GM12878 (cell line): ENCODE measurements around the gene RAPGEF3. TPM values are rescaled to one million over a fixed set of nuclear protein-coding genes. Genes with fewer than 3 reads are reported as not detected.

Experiments
- ATAC-seq: fragments of 200-7000 bp; cut with Tn5 transposase; 3 replicates; pipeline ENCODE4 v1.9.1; 2020; ENCODE audit warnings: mild to moderate bottlenecking, moderate library complexity
- BruUV-seq: library from RNA; stranded (reverse); fragments of 400-500 nt; replicated peaks from 2 replicates; lab custom pipeline; 2021; lab: Mats Ljungman, UMichigan
- CTCF ChIA-PET: fragments of 300-600 bp; sonication (Branson Sonifier 250); formaldehyde crosslinking; extraction: SDS; loops from one replicate; lab custom pipeline; 2021; ENCODE audit warnings: inconsistent platforms; lab: Yijun Ruan, JAX
- POLR2A ChIA-PET: fragments of 350-600 bp; formaldehyde crosslinking; extraction: SDS; loops from one replicate; lab custom pipeline; 2021; ENCODE audit warnings: inconsistent platforms; lab: Charles Lee
- RAD21 ChIA-PET: fragments of 300-600 bp; sonication (Branson Sonifier 250); formaldehyde crosslinking; loops from one replicate; lab custom pipeline; 2023; ENCODE audit warnings: antibody characterized with exemption; ENCODE audit not compliant: unreplicated experiment; lab: Charles Lee
- SMC1A ChIA-PET: fragments of 300-600 bp; sonication (Branson Sonifier 250); formaldehyde crosslinking; loops from one replicate; lab custom pipeline; 2023; ENCODE audit not compliant: unreplicated experiment, uncharacterized antibody; lab: Charles Lee
- DNase-seq: peaks from one replicate; pipeline ENCODE4 v3.0.0-alpha.2; 2011; ENCODE audit warnings: low read depth, low spot score
- FAIRE-seq: peaks from 3 replicates; lab custom pipeline; 2011; peaks lifted over from hg19 to GRCh38; lab: Jason Lieb, UNC
- H2AFZ ChIP-seq: 2 replicates; pipeline ENCODE4 v1.6.0; 2011; ENCODE audit warnings: low read depth, low read length, control low read depth; ENCODE audit not compliant: control insufficient read depth
- H3K27ac ChIP-seq: 2 replicates; pipeline ENCODE4 v1.5.1; 2011; ENCODE audit warnings: control low read depth; ENCODE audit not compliant: control insufficient read depth, insufficient read depth
- H3K27me3 ChIP-seq, 2 experiments: replicated peaks in 1 of 2; 2 replicates each; pipeline versions ENCODE4 v1.6.0 to v1.6.1; 2011; ENCODE audit warnings: low read length in 1 of 2; ENCODE audit not compliant: control insufficient read depth in 2 of 2, insufficient read depth in 2 of 2
- H3K36me3 ChIP-seq, 2 experiments: 2 replicates each; pipeline ENCODE4 v1.5.1; 2011; ENCODE audit warnings: low read length in 1 of 2; ENCODE audit not compliant: control insufficient read depth in 2 of 2, insufficient read depth in 2 of 2
- H3K4me1 ChIP-seq: 2 replicates; pipeline ENCODE4 v1.6.1; 2011; ENCODE audit warnings: mild to moderate bottlenecking, low read length, moderate library complexity, mixed read lengths; ENCODE audit not compliant: control insufficient read depth, insufficient read depth
- H3K4me2 ChIP-seq: 2 replicates; pipeline ENCODE4 v1.6.0; 2011; ENCODE audit warnings: control low read depth; ENCODE audit not compliant: control insufficient read depth, insufficient read depth
- H3K4me3 ChIP-seq: fragments of 200-600 bp; sonication (generic); 2 replicates; pipeline ENCODE4 v1.5.1; 2016
- H3K79me2 ChIP-seq: 2 replicates; pipeline ENCODE4 v1.6.0; 2011; ENCODE audit warnings: low read length; ENCODE audit not compliant: control insufficient read depth, insufficient read depth
- H3K9ac ChIP-seq: 2 replicates; pipeline ENCODE4 v1.8.0; 2011; ENCODE audit warnings: low read length, control low read depth, mixed read lengths; ENCODE audit not compliant: control insufficient read depth, insufficient read depth
- H3K9me3 ChIP-seq: replicated peaks from 3 replicates; pipeline ENCODE4 v1.5.1; 2011; ENCODE audit warnings: mild to moderate bottlenecking, low read length; ENCODE audit not compliant: control insufficient read depth, insufficient read depth
- H4K20me1 ChIP-seq: 2 replicates; pipeline ENCODE4 v1.6.0; 2011; ENCODE audit not compliant: control insufficient read depth, insufficient read depth
- ATF2 ChIP-seq: IDR thresholded peaks from 2 replicates; pipeline ENCODE4 v1.6.1; 2012; ENCODE audit warnings: low read length, inconsistent platforms
- BACH1 ChIP-seq: fragments of 450-650 bp; IDR thresholded peaks from 2 replicates; pipeline ENCODE4 v1.6.1; 2017; ENCODE audit warnings: mild to moderate bottlenecking, borderline replicate concordance
- CBX3 ChIP-seq: fragments of 200-600 bp; sonication (generic); IDR thresholded peaks from 2 replicates; pipeline ENCODE4 v1.6.1; 2016; ENCODE audit warnings: low read depth, borderline replicate concordance
- ELK1 ChIP-seq: IDR thresholded peaks from 2 replicates; pipeline ENCODE4 v1.6.1; 2012; ENCODE audit warnings: low read depth, low read length, improper control_type of control experiment
- MEF2B ChIP-seq: fragments of 450-650 bp; IDR thresholded peaks from 2 replicates; pipeline ENCODE4 v1.6.1; 2018; ENCODE audit warnings: mild to moderate bottlenecking, moderate library complexity; ENCODE audit not compliant: partially characterized antibody, poor library complexity, severe bottlenecking
- MTA2 ChIP-seq: fragments of 450-650 bp; IDR thresholded peaks from 2 replicates; pipeline ENCODE4 v1.6.1; 2016; ENCODE audit warnings: low read depth, mild to moderate bottlenecking, moderate library complexity
- MTA3 ChIP-seq: IDR thresholded peaks from 2 replicates; pipeline ENCODE4 v1.6.1; 2012; ENCODE audit warnings: low read length, inconsistent platforms, borderline replicate concordance
- MYB ChIP-seq: fragments of 150-350 bp; IDR thresholded peaks from 2 replicates; pipeline ENCODE4 v1.6.1; 2014; ENCODE audit warnings: mild to moderate bottlenecking, low read depth, low read length, borderline replicate concordance
- MYC ChIP-seq: IDR thresholded peaks from 2 replicates; pipeline ENCODE4 v1.6.1; 2011; ENCODE audit warnings: mild to moderate bottlenecking, low read length, moderate library complexity, inconsistent platforms; ENCODE audit not compliant: insufficient read depth, insufficient replicate concordance, insufficient read length, severe bottlenecking
- PKNOX1 ChIP-seq: fragments of 450-650 bp; IDR thresholded peaks from 2 replicates; pipeline ENCODE4 v1.6.1; 2016; ENCODE audit warnings: mild to moderate bottlenecking
- POU2F2 ChIP-seq: IDR thresholded peaks from 3 replicates; pipeline ENCODE4 v1.6.1; 2011; ENCODE audit warnings: low read depth, mild to moderate bottlenecking, low read length, borderline replicate concordance
- SMC3 ChIP-seq: IDR thresholded peaks from 2 replicates; pipeline ENCODE4 v1.6.1; 2011; ENCODE audit warnings: low read length, improper control_type of control experiment, borderline replicate concordance
- ZSCAN29 ChIP-seq: fragments of 450-650 bp; IDR thresholded peaks from 2 replicates; pipeline ENCODE4 v1.6.1; 2017; ENCODE audit warnings: mild to moderate bottlenecking, moderate library complexity
- WGBS: methylation state at CpG from one replicate; pipeline ENCODE4 v1.1.6; 2016; ENCODE audit warnings: low lambda C conversion rate; ENCODE audit not compliant: insufficient replicate concordance, insufficient coverage; ENCODE audit errors: missing lambda C conversion rate; 5-methylcytosine and 5-hydroxymethylcytosine counted together
- in situ Hi-C: fragments of 300-500 bp; cut with MboI; formaldehyde crosslinking; loops from 9 replicates; pipeline ENCODE4 v1.14.3; 2018; ENCODE audit warnings: mixed read lengths
- intact Hi-C: fragments of 100-400 bp; cut with micrococcal nuclease; formaldehyde crosslinking; loops from one replicate; pipeline ENCODE4 v1.14.2; 2022; ENCODE audit not compliant: unreplicated experiment
- polyA plus RNA-seq, 11 experiments: library from polyadenylated mRNA; depleted of rRNA in 4 of 11; unstranded in 6 of 11; stranded (reverse) in 5 of 11; fragments of >200 nt; fragmentation: Nextera tagmentation in 4 of 11; fragmentation: Illumina TruSeq in 1 of 11; extraction: Ambion mirVana in 4 of 11; extraction: Trizol in 1 of 11; gene quantifications; 1 replicate in 1 of 11; 2 replicates in 10 of 11; pipeline versions ENCODE4 v1.2.1 to v1.2.3, GENCODE V29; 2011 to 2016; ENCODE audit warnings: inconsistent platforms in 2 of 11, missing spikeins in 2 of 11, low read depth in 1 of 11
- total RNA-seq, 4 experiments: library from RNA; depleted of rRNA in 3 of 4; stranded (reverse); fragments of >200 nt in 3 of 4; fragmentation: Illumina TruSeq in 1 of 4; extraction: Trizol in 1 of 4; gene quantifications; 2 replicates each; pipeline versions ENCODE4 v1.2.1 to v1.2.3, GENCODE V29; 2013 to 2021
- TF ChIP-seq, protein P1 (sequence below): fragments of 450-650 bp; IDR thresholded peaks from 2 replicates; pipeline ENCODE4 v1.6.1; 2017; ENCODE audit warnings: mild to moderate bottlenecking, moderate library complexity

Gene RAPGEF3
- total and polyA plus RNA-seq, 10 of the 15 experiments (the other 5 are each of a cell fraction or from before 2014, with no cell fraction given), result 0.02 to 0.92 (median 0.31) TPM; not detected in 2

- TF ChIP-seq PKNOX1 (0 out of 2 replicates have a peak, but pooled peaks have one; percentile 8), ZSCAN29 (no peak), ELK1 (no peak), ATF2 (no peak)
These were observed 16.3 kb downstream of the RAPGEF3 start (continued) for GRCh38 chr12:47742253-47742825.

DNA sequence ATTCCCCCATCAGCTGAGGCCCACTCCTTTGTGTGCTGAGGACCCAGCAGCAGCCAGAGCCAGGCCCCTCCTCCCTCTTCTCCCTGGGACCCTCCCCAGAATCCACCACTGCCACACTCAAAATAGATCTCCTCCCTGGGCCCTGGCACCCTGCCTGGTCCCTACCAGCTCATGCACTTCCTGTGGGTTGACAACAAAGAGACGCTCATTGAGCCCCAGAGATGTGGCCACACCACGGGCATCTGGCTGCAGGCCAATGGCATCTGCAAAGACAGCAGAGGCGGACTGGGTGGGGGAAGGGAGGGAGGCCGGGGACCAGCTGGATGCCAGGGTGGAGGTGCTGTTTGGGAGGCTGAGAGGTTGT, 17.4 kb downstream of the RAPGEF3 start:
- ChIA-PET POLR2A (interaction anchor here (0.8 to 5.5 kb wide), 5 partner anchors 14 to 67 kb away, joined by 3 to 40 read pairs (median 6); partner anchors contain the start of gene RAPGEF3), RAD21 (interaction anchor here (0.7 to 7.8 kb wide), 18 partner anchors 8 to 206 kb away, joined by 3 to 327 read pairs (median 9); partner anchors contain the start of genes ENDOU, RAPGEF3, RPAP3 and SLC48A1), CTCF (interaction anchor here (0.6 to 10.4 kb wide), 28 partner anchors 9 to 367 kb away, joined by 3 to 814 read pairs (median 6); partner anchors contain the start of genes ENDOU, RAPGEF3, RPAP3 and SLC48A1), SMC1A (interaction anchor here (0.7 to 10.3 kb wide), 18 partner anchors 10 to 709 kb away, joined by 3 to 277 read pairs (median 6); partner anchors contain the start of genes ENDOU, RAPGEF3 and SLC48A1)
- Histone ChIP-seq H2AFZ (no peak overlapping the region), H4K20me1 (no peaks in the 10 kb centered on the region), H3K79me2 (no peaks in the 10 kb centered on the region), H3K4me2 (peak overlapping the region; percentile 31), H3K9ac (no peak overlapping the region), H3K9me3 (no peaks in the 10 kb centered on the region), H3K27me3 (no peaks in the 10 kb centered on the region), H3K4me3 (no peak overlapping the region), H3K36me3 (no peaks in the 10 kb centered on the region), H3K27ac (no peak overlapping the region), H3K4me1 (peaks cover 25% of the 10 kb centered on the region)
- intact Hi-C loops (no loop called here), in situ Hi-C loops (no loop called here)
- no peak for FAIRE-seq
- ATAC-seq, result peak; percentile 71
- WGBS, result 0% methylated on average over 2 of the region's 4 CpGs
- no peak for DNase-seq
- no TSS peak for BruUV-seq
- TF ChIP-seq MTA2, result no peak
- TF ChIP-seq CBX3, result no peak
- no peak for TF ChIP-seq MYC
- no peak for TF ChIP-seq MYB
- no peak for TF ChIP-seq SMC3
- TF ChIP-seq MEF2B, result no peak
- TF ChIP-seq, protein P1, sequence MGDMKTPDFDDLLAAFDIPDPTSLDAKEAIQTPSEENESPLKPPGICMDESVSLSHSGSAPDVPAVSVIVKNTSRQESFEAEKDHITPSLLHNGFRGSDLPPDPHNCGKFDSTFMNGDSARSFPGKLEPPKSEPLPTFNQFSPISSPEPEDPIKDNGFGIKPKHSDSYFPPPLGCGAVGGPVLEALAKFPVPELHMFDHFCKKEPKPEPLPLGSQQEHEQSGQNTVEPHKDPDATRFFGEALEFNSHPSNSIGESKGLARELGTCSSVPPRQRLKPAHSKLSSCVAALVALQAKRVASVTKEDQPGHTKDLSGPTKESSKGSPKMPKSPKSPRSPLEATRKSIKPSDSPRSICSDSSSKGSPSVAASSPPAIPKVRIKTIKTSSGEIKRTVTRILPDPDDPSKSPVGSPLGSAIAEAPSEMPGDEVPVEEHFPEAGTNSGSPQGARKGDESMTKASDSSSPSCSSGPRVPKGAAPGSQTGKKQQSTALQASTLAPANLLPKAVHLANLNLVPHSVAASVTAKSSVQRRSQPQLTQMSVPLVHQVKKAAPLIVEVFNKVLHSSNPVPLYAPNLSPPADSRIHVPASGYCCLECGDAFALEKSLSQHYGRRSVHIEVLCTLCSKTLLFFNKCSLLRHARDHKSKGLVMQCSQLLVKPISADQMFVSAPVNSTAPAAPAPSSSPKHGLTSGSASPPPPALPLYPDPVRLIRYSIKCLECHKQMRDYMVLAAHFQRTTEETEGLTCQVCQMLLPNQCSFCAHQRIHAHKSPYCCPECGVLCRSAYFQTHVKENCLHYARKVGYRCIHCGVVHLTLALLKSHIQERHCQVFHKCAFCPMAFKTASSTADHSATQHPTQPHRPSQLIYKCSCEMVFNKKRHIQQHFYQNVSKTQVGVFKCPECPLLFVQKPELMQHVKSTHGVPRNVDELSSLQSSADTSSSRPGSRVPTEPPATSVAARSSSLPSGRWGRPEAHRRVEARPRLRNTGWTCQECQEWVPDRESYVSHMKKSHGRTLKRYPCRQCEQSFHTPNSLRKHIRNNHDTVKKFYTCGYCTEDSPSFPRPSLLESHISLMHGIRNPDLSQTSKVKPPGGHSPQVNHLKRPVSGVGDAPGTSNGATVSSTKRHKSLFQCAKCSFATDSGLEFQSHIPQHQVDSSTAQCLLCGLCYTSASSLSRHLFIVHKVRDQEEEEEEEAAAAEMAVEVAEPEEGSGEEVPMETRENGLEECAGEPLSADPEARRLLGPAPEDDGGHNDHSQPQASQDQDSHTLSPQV, result no peak
- no peak for TF ChIP-seq BACH1
- no peak for TF ChIP-seq MTA3
- TF ChIP-seq POU2F2, result no peak
